Activated CD4-positive, CD25-positive, alpha-beta regulatory T cell treated with anti-CD3 and anti-CD28 coated beads, Interleukin-2, amount 50 U/mL, for 24 hours (primary cell): ENCODE data around the gene NBEAL1.
"Not testable (repeated sequence)": the region's sequence is repeated elsewhere in the genome, so short reads cannot be mapped to it uniquely, and the experiment has no call there.

Experiments used
- ATAC-seq, 2 donors: fragments of 150-1000 bp; cut with Tn5 transposase; one replicate each; pipeline ENCODE4 v1.10.0; 2021; ENCODE audit warnings: mild to moderate bottlenecking in 1 of 2, moderate library complexity in 1 of 2

Gene NBEAL1

GRCh38 chr2:203237346-203238238 lies 222.9 kb downstream of the NBEAL1 start:
- ATAC-seq: no peak

GRCh38 chr2:203238292-203238703 lies 223.6 kb downstream of the NBEAL1 start:
- no peak for ATAC-seq

GRCh38 chr2:203238704-203239526 lies 224.2 kb downstream of the NBEAL1 start, which contains the start of gene CYP20A1:
TSS of gene CYP20A1 (plus strand) at chr2:203239018. CDS start at chr2:203239063, 45 bp downstream.
- ATAC-seq: peak; percentile 88 to 92

GRCh38 chr2:203240491-203240890 lies 225.8 kb downstream of the NBEAL1 start:
- ATAC-seq: no peak

- no peak for ATAC-seq
Measured at GRCh38 chr2:203242518-203242917, 227.8 kb downstream of the NBEAL1 start.

GRCh38 chr2:203246646-203247045 lies 232.0 kb downstream of the NBEAL1 start:
- ATAC-seq: no peak

GRCh38 chr2:203252818-203253217 lies 238.1 kb downstream of the NBEAL1 start:
- no peak for ATAC-seq

GRCh38 chr2:203253422-203254095 lies 238.9 kb downstream of the NBEAL1 start:
- ATAC-seq: not testable (repeated sequence)

- no peak for ATAC-seq
Measured at GRCh38 chr2:203261326-203262159, 246.9 kb downstream of the NBEAL1 start.
